SIG-M5 (cell line): ENCODE results near the gene CHD2.

ENCODE experiments used
- DNase-seq: peaks from one replicate; lab custom pipeline; 2025; lab: John Stamatoyannopoulos, UW

Gene CHD2

DNA sequence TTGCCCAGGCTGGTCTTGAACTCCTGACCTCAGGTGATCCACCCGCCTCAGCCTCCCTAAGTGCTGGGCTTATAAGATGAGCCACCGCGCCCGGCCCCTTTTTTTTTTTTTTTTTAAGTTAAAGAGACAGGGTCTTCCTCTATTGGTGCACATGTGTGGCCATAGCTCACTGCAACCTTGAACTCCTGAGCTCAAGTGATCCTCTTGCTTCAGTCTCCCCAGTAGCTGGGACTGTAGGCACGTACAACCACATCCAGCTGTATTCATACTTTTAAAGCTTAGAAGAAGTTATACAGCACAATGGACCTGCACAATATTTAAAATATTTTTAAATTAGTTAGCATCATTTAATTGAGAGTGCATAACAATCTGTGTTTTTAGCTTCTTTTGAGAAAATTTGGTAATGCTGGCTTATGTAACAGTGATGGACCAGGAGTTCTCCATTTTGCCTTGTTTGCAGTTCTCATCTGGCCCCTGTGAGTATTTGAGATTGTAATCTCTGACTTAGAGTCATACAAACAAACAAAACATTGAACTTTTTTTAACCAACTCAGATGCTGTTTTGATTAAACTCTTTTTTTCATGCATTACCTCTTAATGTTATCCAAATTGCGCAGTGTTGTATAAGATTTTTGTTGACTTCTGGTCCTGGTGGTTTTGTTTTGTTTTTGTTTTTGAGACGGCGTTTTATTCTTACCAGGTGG, 33.0 kb downstream of the CHD2 start:
- DNase-seq = no peak

DNA sequence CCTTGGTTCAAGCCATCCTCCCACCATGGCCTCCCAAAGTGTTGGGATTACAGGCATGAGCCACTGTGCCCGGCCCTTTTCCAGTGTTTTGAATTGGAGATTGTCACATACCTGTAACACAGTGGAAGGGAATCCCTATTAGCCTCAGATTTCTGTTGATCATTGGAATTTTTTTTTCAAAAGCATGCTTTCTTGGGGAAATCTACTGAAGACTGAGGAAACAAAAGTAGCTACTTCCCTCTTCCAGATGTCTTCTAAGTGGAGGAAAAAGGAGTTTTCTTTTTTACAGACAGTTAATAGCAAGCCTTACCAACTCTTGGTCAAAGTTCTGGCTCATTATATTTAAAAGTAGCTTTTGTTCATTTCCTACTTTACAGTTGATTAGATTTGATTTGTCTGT, 33.7 kb downstream of the CHD2 start:
- DNase-seq = no peak

DNA sequence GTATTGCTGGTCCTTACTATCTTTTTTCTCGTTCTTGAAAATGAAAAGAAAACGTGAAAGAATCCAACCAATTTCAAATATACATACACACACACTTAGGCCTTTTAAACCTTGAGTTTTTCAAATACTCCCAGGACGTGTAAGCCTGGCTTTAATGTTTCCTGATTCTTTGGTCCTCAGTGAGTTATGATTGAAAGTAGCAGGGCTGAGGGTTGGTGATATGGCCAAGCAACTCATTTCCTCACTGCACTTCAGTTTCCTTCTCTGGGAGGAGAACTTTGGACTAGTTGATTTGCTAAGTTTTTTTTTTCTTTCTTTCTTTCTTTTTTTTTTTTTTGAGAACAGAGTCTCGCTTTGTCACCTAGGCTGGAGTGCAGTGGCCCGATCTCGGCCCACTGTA, 34.6 kb downstream of the CHD2 start:
- no peak for DNase-seq

DNA sequence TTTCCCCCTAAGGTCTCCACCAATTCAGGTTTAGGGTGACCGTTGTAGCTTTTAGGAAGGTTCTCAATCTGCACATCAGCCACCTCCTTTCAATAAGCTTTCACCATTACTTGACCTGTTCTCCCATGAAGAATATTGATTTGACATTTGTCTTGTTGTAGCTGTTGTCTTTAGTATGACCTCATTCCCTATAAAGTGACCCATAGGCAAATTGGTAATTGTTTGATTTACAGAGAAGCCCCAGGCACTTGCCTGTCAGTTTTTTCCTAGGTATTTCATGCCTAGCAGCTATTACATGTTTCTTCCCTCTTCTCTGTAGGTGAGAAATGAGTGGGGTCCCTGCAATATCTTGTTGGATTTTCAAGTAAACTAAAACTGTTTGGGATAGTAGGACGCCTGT, 36.0 kb downstream of the CHD2 start:
- no peak for DNase-seq

DNA sequence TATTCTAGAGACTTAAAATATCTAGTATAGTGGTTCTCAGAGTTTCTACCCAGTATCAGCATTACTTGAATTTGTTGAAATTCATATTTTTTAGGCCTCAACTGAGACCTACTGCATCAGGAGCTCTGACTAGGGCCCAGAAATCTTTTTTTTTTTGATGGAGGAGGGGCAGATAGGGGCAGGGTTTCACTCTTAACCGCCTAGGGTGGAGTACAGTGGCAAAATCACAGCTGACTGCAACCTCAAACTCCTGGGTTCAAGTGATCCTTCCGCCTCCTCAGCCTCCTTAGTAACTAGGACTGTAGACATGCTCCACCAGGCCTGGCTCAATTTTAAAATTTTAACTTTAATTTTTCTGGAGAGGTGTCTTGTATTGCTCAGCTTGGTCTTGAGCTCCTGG, 36.6 kb downstream of the CHD2 start:
- no peak for DNase-seq

DNA sequence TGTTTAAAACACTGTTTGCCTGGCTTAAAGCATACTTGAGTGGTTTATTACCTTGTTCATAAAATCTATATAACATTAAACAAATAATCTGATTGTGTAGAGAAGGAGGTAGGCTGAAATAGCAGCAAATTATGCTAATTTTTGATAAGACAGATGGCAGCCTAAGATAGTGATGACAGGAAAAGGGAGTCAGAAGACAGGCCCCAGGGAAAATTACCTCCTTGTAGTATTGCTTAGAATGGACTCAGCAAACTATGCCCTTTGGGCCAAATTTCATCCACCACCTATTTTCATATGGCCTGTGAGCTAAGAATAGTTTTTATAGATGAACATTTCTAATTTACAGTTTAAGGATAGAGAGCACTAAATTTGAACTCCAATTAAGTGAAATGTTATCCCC, 37.8 kb downstream of the CHD2 start:
- no peak for DNase-seq

DNA sequence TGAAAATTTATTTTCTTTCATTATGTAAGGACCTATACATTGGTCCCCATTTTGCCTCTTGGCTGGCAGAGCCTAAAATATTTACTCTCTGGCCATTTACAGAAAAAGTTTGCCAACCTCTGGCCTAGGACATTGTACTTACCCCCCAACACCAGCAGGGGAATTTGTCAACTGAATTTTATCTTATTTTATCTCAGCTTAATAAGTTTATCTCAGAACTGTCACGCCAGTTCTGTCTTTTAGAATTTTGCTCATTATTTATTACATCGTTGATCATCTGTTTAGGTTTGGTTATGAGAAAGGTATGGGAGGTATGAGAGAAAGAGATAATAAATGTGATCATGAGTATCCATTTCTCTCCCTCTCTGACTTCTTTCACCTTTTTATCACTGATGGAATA, 38.3 kb downstream of the CHD2 start:
- no peak for DNase-seq

DNA sequence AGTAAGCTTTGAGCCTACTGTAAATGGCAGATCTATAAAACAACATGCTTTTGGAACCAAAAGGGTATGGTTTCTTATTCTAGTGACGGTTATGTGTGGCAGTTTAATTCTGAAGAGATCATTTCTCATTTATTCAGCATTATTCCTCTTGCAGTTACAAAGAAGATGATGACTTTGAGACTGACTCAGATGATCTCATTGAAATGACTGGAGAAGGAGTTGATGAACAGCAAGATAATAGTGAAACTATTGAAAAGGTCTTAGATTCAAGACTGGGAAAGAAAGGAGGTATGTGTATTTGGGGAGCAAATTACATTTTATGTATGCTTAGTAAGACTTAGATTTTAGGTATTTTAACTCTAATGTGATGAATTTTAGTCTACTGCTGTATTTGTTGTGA, 41.5 kb downstream of the CHD2 start:
- no peak for DNase-seq

DNA sequence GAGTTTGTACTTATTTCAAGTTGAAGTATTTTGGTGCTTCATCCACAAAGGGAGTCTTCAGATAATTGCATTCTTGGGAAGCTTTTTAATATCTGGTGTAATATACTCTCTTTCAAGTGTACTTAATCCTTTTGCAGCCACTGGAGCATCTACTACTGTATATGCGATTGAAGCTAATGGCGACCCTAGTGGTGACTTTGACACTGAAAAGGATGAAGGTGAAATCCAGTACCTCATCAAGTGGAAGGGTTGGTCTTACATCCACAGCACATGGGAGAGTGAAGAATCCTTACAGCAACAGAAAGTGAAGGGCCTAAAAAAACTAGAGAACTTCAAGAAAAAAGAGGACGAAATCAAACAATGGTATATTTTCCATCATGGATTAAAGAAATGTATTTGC, 42.6 kb downstream of the CHD2 start:
- no peak for DNase-seq

DNA sequence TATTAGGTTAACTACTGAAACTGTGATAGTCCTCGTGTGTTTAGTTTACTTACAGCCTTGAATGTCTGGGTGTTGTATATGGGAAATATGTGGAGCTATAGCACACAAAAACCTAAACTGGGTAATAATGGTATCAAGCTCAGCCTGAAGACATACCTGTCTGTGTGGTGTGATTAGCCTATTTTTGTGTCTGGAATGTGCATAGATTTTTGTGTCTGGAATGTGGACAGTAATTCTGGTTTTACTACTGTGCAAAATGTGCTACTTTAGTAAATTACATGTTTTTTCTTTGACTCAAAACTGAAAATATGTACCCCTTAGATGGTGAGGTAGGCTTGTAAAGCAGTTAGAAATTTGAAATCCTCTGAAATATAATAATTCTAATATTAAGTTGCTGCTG, 43.5 kb downstream of the CHD2 start:
- DNase-seq = no peak

DNA sequence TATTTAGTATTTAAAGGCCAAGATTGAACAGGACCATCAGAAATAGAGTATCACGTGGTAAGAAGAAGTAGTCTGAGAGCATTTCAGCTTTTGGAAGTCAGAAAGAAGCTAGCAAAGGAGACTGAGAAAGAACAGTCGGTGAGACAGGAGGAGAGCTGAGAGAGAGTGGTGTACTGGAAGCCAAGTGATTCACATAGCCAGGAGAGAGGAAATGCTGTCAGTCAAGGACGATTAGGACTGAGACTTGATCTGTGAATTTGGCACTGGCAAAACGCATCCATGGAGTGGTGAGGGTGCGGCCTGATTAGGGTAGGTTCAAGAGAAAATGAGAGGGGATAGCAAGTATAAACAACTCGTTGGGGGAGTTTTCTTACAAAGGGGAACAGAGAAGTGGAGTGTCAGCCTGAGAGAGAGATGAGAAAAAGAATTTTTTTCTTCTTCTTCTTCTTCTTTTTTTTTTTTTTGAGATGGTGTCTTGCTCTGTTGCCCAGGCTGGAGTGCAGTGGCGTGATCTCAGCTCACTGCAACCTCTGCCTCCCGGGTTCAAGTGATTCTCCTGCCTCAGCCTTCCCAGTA, 44.9 kb downstream of the CHD2 start:
- no peak for DNase-seq

DNA sequence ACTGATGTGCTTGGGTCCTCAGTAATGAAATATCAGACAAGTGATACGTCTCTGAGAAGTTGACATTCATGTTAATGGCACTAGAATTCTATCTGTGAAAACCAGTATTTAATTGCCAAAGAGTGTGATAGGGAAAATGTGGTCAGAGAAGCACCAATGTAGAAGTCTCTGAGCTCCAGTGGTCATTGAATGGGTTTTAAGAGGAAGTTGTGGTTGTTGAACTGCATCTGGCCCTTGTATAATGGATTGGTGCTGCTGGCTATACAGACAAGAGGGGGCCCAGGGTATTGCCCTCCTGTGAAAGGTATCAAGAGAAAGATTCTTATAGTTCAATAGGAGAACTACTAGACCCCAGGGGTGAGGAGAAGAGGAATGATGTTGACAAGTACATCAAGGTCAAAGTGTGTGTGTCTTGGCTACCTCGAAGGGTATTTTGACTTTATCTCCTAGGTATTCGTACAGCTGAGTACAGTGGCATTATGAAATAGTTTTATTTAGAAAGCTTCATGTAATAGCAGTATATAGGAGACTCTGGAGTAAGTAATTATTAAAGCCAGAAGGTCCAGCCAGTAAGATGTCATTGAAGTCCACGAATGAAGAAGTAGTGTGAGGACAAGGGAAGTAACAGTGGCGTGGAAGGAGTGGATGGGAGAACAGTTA, 47.1 kb downstream of the CHD2 start:
- no peak for DNase-seq

DNA sequence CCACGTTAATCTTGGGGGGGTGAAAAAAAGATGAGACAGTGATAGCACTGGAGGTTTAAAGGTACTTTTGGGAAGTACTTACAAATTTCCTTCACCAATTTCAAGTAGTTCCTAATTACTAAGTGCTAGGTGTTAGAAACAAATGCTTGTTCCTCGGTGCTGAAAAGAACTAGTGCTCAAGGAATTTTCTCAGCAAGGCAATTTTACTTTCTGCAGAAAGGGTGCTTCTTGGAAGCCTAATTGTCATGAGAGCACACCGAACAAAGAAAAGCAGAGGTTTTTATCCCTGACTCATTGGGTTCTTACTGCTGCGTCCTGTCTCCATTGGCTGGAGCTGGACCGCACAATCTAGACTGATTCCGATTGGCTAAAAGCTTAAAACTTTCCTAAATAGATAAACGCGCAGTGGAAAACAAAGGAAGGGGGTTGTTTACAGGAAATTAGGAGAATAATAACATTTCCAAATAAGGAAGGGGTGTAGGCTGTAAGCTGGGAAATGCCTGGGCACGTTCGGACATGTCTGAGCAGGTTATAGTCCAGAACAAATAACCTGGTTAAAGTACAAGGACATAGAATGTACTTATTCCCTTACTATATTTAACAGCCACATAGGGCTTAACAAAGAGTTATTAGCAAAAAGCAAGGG, 49.6 kb downstream of the CHD2 start:
- no peak for DNase-seq

DNA sequence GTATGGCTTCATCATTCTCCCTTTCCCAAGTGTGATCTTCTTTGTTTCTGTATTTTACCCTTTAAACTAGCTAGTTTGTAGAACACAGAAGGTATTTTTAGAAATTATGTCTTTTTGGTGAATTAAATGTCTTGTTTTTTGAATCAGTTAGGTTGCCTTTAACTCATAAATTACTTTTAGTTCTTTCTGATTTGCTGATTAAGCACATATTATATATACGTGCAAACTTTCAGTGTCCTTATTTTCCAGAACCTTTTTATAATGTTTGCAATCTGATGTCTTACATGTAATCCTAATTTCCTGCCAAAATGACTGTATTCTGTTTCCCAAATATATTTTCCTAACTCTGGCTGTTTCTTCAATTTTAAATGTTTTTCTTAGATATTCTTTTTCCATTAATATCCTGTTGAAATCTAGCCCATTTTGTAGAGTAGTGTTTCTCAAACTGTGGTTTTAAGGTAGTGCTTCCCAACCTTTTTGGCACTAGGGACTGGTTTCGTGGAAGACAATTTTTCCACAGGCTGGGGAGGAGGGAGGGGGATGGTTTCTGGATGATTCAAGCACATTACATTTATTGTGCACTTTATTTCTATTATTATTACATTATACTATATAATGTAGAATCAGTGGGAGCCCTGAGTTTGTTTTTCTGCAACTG, 51.8 kb downstream of the CHD2 start:
- no peak for DNase-seq

DNA sequence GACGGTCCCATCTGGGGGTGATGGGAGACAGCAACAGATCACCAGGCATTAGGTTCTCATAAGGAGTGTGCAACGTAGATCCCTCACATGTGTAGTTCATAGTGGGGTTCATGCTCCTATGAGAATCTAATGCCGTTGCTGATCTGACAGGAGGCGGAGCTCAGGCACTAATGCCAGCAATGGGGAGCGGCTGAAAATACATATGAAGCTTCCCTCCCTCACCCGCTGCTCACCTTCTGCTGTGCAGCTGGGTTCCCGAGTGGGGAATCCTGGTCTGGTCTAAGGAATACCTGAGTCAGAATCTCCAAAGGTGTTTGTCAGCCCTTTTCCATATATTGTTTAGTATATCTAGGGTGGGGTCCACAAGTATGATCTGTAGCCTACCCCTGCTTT, 52.3 kb downstream of the CHD2 start:
- no peak for DNase-seq

DNA sequence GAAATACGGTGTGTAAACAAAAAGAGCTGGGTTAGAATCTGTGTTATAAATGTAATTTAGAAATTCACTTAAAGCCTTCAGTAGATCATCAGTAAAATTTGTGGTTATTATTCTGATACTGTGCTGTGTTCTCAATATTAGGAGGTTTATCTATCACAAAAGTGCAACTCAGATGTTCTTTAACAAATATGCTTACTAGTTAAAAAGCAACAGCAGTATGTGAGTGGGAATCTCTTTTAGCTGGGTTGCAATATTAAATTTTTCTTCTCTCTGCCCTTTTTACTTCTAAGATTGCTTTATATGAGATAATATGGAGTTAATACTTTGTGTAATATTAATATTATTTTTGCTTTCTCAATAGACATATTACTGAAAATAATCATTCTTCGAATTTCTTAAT, 53.4 kb downstream of the CHD2 start:
- DNase-seq = no peak

DNA sequence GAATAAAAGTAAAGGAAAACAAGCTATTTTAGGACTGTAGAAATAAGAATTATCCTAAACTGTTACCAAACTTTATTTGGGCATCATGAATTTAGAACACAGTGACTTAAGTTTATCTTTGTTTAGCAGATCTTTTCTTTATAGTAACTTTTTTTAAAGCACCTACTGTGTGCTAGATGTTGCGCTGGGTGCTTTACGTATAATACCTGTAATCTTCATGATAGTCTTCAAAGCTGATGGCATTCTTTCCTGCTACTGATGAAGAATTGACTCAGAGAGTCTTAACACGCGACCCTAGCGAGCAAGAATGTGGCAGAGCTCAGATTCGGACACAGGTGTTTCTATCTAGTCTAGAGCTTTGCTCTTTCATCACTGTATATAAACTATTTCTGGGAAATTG, 53.9 kb downstream of the CHD2 start:
- DNase-seq = no peak

DNA sequence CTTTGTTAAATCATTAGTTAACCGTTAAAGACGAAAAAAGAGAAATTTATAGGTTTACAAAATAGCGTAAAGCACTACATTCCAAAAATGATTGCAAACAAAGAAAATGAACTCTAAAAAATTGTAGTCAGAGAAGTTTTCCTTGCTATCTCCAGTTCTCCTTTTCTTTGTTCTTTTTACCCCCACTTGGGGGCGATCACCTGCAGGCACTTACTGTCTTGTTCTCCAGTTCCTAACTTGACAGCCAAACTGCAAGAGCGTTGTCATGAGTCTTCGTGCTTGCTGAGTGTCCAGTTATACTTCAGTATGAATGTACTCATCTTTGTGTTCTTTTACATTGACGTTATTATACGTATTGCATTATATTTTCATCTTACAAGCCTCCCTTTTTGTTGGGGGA, 54.5 kb downstream of the CHD2 start:
- DNase-seq = no peak

DNA sequence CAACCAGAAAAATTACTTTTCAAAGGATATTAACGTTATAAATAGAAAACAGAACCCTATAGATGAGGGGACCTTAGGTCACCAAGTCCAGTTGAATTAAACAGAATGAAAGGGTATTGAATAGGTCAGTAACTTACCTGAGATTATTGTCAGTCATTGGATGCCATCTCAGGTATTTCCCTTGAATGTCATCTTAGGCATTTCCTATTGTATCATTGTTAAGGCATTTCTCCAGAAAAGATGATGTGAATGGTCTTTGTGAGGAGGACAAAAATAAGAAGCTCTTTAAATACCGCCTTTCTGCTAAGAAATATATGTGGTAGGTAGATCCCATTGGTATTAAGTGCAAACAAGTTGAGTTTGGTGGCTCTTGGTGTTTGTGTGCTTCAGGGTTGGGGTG, 55.6 kb downstream of the CHD2 start:
- DNase-seq = no peak

DNA sequence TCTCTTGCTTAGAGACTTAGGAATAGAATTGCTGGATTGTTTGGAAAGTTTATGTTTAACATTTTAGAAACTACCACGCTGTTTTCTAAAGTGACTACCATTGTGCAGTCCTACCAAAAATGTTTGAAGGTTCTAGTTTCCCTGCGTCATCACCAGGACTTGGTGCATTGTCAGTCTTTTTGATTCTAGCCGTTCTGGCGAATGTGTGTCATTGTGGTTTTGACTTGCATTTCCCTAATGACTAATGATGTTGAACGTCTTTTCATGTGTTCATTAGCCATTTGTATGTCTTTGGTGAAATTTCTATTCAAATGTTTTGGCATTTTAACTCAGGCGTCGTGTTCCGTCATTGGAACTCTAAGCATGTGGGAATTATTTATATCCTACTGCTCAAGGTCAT, 58.0 kb downstream of the CHD2 start:
- no peak for DNase-seq

DNA sequence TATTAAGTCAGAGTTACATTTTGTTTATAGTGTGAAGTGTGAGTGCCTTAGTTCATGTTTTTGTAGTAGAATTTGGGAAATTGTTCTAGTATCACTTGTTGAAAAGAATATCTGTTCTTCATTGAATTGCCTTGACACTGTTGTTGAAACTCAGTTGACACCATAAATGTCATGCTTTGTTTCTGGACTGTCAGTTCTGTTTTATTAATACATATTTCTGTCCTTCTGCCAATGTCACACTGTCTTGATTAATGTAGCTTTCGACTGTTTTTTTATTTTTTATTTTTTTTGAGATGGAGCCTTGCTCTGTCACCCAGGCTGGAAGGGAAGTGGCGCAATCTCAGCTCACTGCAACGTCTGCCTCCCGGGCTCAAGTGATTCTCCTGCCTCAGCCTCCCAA, 59.1 kb downstream of the CHD2 start:
- DNase-seq = no peak

DNA sequence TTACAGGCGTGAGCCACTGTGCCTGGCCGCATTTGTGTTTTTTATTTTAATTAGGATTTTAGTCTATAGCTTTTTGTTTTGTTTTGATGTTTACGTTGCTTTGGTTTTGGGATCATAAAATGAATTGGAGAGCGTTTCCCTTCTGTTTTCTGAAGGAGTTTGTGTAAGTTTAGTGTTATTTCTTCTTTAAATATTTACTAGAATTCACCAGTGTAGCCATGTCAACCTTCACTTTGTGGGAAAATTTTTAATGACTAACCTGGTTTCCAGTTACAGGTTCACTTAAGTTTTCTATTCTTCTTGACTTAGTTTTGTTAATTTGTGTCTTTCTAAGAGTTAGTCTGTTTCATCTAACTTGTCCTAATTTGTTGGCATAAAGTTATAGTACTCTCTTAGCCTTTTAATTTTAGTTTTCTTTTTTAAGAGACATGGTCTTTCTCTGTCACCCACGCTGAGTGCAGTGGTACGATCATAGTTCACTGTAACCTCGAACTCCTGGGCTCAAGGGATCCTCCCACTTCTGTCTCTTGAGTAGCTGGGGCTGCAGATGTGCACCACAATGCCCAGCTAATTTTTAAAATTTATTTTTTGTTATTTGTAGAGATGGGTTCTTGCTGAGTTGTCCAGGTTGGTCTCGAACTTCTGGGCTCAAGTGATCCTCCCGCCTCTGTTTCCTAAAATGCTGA, 61.0 kb downstream of the CHD2 start:
- DNase-seq = no peak
